Activated T-cell treated with anti-CD3 and anti-CD28 coated beads, Interleukin-2, amount 50 U/mL, for 72 hours (primary cell): ENCODE data around the gene NOX5. TPM values are rescaled to one million over a fixed set of nuclear protein-coding genes. Genes with fewer than 3 reads are reported as not detected.

Experiments used
- ATAC-seq, 2 donors: fragments of 150-1000 bp; cut with Tn5 transposase; replicated peaks in 1 of 2; 2 replicates each; pipeline ENCODE4 v1.10.0; 2021; ENCODE audit warnings: moderate library complexity in 2 of 2, mild to moderate bottlenecking in 1 of 2
- DNase-seq, 2 donors: peaks; one replicate each; pipeline ENCODE4 v3.0.0; 2021 to 2022; ENCODE audit warnings: mixed read lengths in 1 of 2
- H3K27ac Mint-ChIP-seq: one replicate; pipeline ENCODE4 v1.8.0; 2022; ENCODE audit warnings: mild to moderate bottlenecking, moderate library complexity, mixed read lengths
- H3K27me3 Mint-ChIP-seq: one replicate; pipeline ENCODE4 v1.8.0; 2022; ENCODE audit warnings: low read depth, mixed read lengths
- H3K36me3 Mint-ChIP-seq, 2 donors: one replicate each; pipeline ENCODE4 v1.8.0; 2022; ENCODE audit warnings: mixed read lengths in 2 of 2, mild to moderate bottlenecking in 1 of 2; ENCODE audit not compliant: insufficient read depth in 2 of 2
- H3K4me1 Mint-ChIP-seq: one replicate; pipeline ENCODE4 v1.8.0; 2022; ENCODE audit warnings: low read depth, mixed read lengths
- H3K4me3 Mint-ChIP-seq, 2 donors: one replicate each; pipeline ENCODE4 v1.8.0; 2022; ENCODE audit warnings: mild to moderate bottlenecking in 2 of 2, mixed read lengths in 2 of 2, moderate library complexity in 2 of 2
- H3K9me3 Mint-ChIP-seq, 2 donors: one replicate each; pipeline ENCODE4 v1.8.0; 2022; ENCODE audit warnings: mixed read lengths in 2 of 2
- total RNA-seq, 2 donors: library from RNA; stranded (reverse); gene quantifications; one replicate each; pipeline ENCODE4 v1.2.3, GENCODE V29; 2022

The NOX5 gene
- total RNA-seq, 2 donors from 2014 or later, result not detected

- ATAC-seq, result no peak
- Mint-ChIP-seq H3K4me1 (peaks cover 7% of the 10 kb centered on the region), H3K27ac (no peak overlapping the region), H3K4me3 (no peak overlapping the region), H3K27me3 (peaks cover 63% of the 10 kb centered on the region), H3K36me3 (peaks cover 0 to 5% of the 10 kb centered on the region in 2 donors), H3K9me3 (peaks cover 1 to 2% of the 10 kb centered on the region in 2 donors)
- DNase-seq, result no peak
Observed at GRCh38 chr15:69072906-69073305, 58.4 kb downstream of the NOX5 start.

- peak overlapping the region; percentile 59 to 62 for H3K4me3 Mint-ChIP-seq
- peaks cover 0 to 5% of the 10 kb centered on the region in 2 donors for H3K36me3 Mint-ChIP-seq
- no peak overlapping the region for H3K27ac Mint-ChIP-seq
- H3K9me3 Mint-ChIP-seq, result peaks cover 1 to 2% of the 10 kb centered on the region in 2 donors
- H3K27me3 Mint-ChIP-seq, result peaks cover 68% of the 10 kb centered on the region
- H3K4me1 Mint-ChIP-seq, result peaks cover 7% of the 10 kb centered on the region
- ATAC-seq (peak in 1 of 2 donors; percentile 39), DNase-seq (no peak)
Observed at GRCh38 chr15:69074001-69074842, 59.7 kb downstream of the NOX5 start.

GRCh38 chr15:69074843-69075224, 60.3 kb downstream of the NOX5 start:
- peaks cover 0 to 5% of the 10 kb centered on the region in 2 donors for H3K36me3 Mint-ChIP-seq
- peaks cover 1 to 2% of the 10 kb centered on the region in 2 donors for H3K9me3 Mint-ChIP-seq
- H3K4me3 Mint-ChIP-seq, result peak overlapping the region; percentile 59 to 62
- ATAC-seq (no peak), DNase-seq (no peak)
- no peak overlapping the region for H3K27ac Mint-ChIP-seq
- peaks cover 69% of the 10 kb centered on the region for H3K27me3 Mint-ChIP-seq
- H3K4me1 Mint-ChIP-seq, result peaks cover 7% of the 10 kb centered on the region

GRCh38 chr15:69075440-69075839, 60.9 kb downstream of the NOX5 start:
- DNase-seq, result no peak
- H3K27ac Mint-ChIP-seq, result no peak overlapping the region
- H3K36me3 Mint-ChIP-seq, result peaks cover 0 to 5% of the 10 kb centered on the region in 2 donors
- H3K4me3 Mint-ChIP-seq, result no peak overlapping the region
- no peak for ATAC-seq
- H3K27me3 Mint-ChIP-seq, result peaks cover 75% of the 10 kb centered on the region
- H3K4me1 Mint-ChIP-seq, result peaks cover 7% of the 10 kb centered on the region
- H3K9me3 Mint-ChIP-seq, result peaks cover 1 to 2% of the 10 kb centered on the region in 2 donors

- peaks cover 0 to 4% of the 10 kb centered on the region in 2 donors for H3K36me3 Mint-ChIP-seq
- H3K27me3 Mint-ChIP-seq, result peaks cover 72% of the 10 kb centered on the region
- no peaks in the 10 kb centered on the region for H3K9me3 Mint-ChIP-seq
Observed at GRCh38 chr15:69076756-69077155, 62.3 kb downstream of the NOX5 start.

GRCh38 chr15:69078638-69079037, 64.1 kb downstream of the NOX5 start:
- DNase-seq, result no peak
- H3K27me3 Mint-ChIP-seq, result peaks cover 54% of the 10 kb centered on the region
- no peak overlapping the region for H3K4me3 Mint-ChIP-seq
- no peak for ATAC-seq
- H3K36me3 Mint-ChIP-seq, result no peaks in the 10 kb centered on the region
- peaks cover 18% of the 10 kb centered on the region for H3K4me1 Mint-ChIP-seq
- H3K27ac Mint-ChIP-seq, result no peak overlapping the region
- no peaks in the 10 kb centered on the region for H3K9me3 Mint-ChIP-seq

More at GRCh38 chr15:69076756-69077155, 62.3 kb downstream of the NOX5 start:
- peaks cover 13% of the 10 kb centered on the region for H3K4me1 Mint-ChIP-seq
- DNase-seq (no peak), ATAC-seq (no peak)
- H3K4me3 Mint-ChIP-seq, result no peak overlapping the region
- no peak overlapping the region for H3K27ac Mint-ChIP-seq

GRCh38 chr15:69080295-69081248, 66.1 kb downstream of the NOX5 start:
- DNase-seq (no peak), ATAC-seq (no peak)
- peaks cover 14% of the 10 kb centered on the region for H3K4me1 Mint-ChIP-seq
- peaks cover 47% of the 10 kb centered on the region for H3K27me3 Mint-ChIP-seq
- H3K9me3 Mint-ChIP-seq, result no peaks in the 10 kb centered on the region
- no peak overlapping the region for H3K27ac Mint-ChIP-seq
- H3K36me3 Mint-ChIP-seq, result no peaks in the 10 kb centered on the region
- no peak overlapping the region for H3K4me3 Mint-ChIP-seq

GRCh38 chr15:69081310-69082004, 67.0 kb downstream of the NOX5 start:
- Mint-ChIP-seq H3K9me3 (no peaks in the 10 kb centered on the region), H3K27ac (no peak overlapping the region), H3K4me1 (peaks cover 14% of the 10 kb centered on the region), H3K4me3 (no peak overlapping the region), H3K36me3 (no peaks in the 10 kb centered on the region), H3K27me3 (peaks cover 47% of the 10 kb centered on the region)
- ATAC-seq, result no peak
- DNase-seq, result no peak

- Mint-ChIP-seq H3K27me3 (peaks cover 50% of the 10 kb centered on the region), H3K27ac (no peak overlapping the region), H3K4me1 (peaks cover 14% of the 10 kb centered on the region), H3K4me3 (no peak overlapping the region), H3K9me3 (no peaks in the 10 kb centered on the region), H3K36me3 (no peaks in the 10 kb centered on the region)
- DNase-seq, result no peak
- ATAC-seq, result no peak
Observed at GRCh38 chr15:69082021-69082502, 67.6 kb downstream of the NOX5 start.

GRCh38 chr15:69082554-69082953, 68.1 kb downstream of the NOX5 start:
- Mint-ChIP-seq H3K36me3 (no peaks in the 10 kb centered on the region), H3K4me3 (no peak overlapping the region), H3K4me1 (peaks cover 14% of the 10 kb centered on the region), H3K27ac (no peak overlapping the region), H3K27me3 (peaks cover 55% of the 10 kb centered on the region), H3K9me3 (no peaks in the 10 kb centered on the region)
- peak in 1 of 2 donors; percentile 32 for ATAC-seq
- no peak for DNase-seq

- DNase-seq, result no peak
- Mint-ChIP-seq H3K27me3 (peaks cover 68% of the 10 kb centered on the region), H3K9me3 (no peaks in the 10 kb centered on the region), H3K36me3 (no peaks in the 10 kb centered on the region), H3K4me1 (peaks cover 14% of the 10 kb centered on the region), H3K4me3 (no peak overlapping the region), H3K27ac (no peak overlapping the region)
- no peak for ATAC-seq
Observed at GRCh38 chr15:69084404-69085030, 70.0 kb downstream of the NOX5 start.

- Mint-ChIP-seq H3K9me3 (no peaks in the 10 kb centered on the region), H3K27ac (no peak overlapping the region), H3K27me3 (peaks cover 69% of the 10 kb centered on the region), H3K4me3 (no peak overlapping the region), H3K36me3 (no peaks in the 10 kb centered on the region), H3K4me1 (peaks cover 14% of the 10 kb centered on the region)
- DNase-seq (no peak), ATAC-seq (no peak)
Observed at GRCh38 chr15:69085325-69086081, 71.0 kb downstream of the NOX5 start.
